Measurements from ENCODE around the gene SUSD2. TPM values are rescaled to one million over a fixed set of nuclear protein-coding genes. Genes with fewer than 3 reads are reported as not detected.
"Not testable (repeated sequence)": the region's sequence is repeated elsewhere in the genome, so short reads cannot be mapped to it uniquely, and the experiment has no call there.

SUSD2 gene
- total RNA-seq, 1 experiment from 2014 or later = 0.20 TPM

GRCh38 chr22:24179478-24180210, 1.6 kb upstream of the SUSD2 start:
- no peak for DNase-seq
- no peaks in the 10 kb centered on the region for H3K27me3 ChIP-seq
- no peaks in the 10 kb centered on the region; the same call in none of the 2 replicates for H3K36me3 ChIP-seq
- H3K4me3 ChIP-seq = no peak overlapping the region
- no peaks in the 10 kb centered on the region for H3K9me3 ChIP-seq

DNA sequence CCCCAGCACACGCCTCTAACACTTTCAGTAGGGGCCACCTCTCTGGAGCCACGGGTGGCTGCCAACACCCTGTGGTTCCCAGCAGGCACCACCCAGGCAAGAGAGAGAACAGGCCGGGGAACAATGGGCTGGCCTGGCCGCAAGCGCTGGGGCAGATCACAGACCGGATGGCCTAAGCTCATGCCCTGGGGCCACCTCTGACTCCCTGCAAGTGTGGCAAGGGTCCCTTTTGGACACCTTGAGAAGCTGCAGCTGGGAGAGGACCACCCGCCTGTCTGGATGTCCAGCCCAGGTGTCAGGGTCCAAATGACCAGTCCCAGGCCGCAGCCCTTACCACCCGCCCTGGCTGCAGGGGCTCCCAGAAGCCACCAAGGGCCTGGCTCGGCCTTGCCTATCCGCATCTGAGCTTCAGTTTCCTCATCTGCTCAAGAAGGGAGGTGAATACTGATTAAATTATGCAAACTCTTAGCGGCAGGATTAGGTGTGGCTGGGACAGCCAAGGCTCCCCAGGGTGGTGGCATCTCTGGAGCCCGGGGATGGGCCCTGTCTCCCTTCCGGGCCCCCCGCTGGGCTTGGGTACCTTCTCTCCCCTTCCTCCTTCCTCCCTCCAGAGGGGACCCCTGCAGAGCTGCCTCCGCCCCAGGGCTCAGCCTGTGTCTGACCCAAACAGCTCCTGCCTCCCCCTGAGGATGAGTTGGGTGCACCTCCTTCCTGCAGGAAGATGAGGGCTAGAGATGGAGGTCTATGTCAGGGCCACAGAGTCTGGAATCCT, 785 bp upstream of the SUSD2 start:
- Histone ChIP-seq H3K9me3 (no peaks in the 10 kb centered on the region), H3K36me3 (no peaks in the 10 kb centered on the region; the same call in none of the 2 replicates), H3K4me3 (no peak overlapping the region), H3K27me3 (no peaks in the 10 kb centered on the region)
- DNase-seq = no peak

DNA sequence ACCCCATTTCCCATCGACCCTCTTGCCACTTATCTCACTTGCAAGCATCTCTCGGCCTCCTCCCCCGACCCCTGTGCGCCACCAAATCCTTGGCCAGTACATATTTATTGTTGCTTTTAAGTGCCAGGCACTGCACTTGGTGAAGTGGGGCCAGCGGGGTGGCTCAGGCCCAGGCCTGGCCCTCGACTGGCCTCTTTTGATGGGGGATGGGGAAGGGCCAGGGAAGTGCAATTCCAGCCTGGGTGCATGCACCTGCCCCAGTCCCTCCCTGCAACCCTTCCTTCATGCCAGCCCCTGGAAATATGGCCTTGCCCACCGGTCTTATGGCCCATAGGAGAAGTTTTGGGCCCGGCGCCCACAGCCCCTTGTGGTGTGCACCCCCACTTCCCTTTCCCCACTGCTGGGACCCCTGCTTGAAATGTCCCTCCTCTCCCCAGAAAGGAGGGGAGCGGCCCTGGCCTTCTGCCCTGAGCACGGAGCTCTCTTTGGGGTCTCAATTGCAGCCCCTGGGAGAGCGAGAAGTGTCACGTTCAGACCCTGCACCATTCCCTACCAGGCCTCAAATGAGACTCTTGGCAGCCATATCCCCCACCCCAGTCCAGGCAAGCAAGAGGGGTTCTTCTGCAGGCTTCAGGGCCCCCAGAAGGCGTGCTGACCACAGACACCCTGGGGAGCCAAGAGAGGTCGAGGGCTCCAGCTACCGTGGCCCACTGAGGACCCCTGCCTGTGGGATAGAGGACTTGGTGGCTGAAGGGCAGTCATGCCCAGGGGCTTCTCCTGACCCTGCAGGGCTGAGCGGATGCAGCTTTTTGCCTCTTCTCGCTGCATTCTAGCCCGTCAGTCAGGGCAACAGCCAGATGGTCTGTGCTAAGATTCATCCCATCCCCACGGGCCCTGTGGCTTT, 961 bp downstream of the SUSD2 start:
- H3K4me3 ChIP-seq = no peak overlapping the region
- no peak for DNase-seq
- no peaks in the 10 kb centered on the region for H3K9me3 ChIP-seq
- H3K27me3 ChIP-seq = no peaks in the 10 kb centered on the region
- H3K36me3 ChIP-seq = no peaks in the 10 kb centered on the region; the same call in 1 of the 2 replicates

GRCh38 chr22:24182900-24183246, 1.6 kb downstream of the SUSD2 start:
- not testable (repeated sequence) for H3K4me3 ChIP-seq, H3K27me3 ChIP-seq, H3K36me3 ChIP-seq, H3K9me3 ChIP-seq, DNase-seq

DNA sequence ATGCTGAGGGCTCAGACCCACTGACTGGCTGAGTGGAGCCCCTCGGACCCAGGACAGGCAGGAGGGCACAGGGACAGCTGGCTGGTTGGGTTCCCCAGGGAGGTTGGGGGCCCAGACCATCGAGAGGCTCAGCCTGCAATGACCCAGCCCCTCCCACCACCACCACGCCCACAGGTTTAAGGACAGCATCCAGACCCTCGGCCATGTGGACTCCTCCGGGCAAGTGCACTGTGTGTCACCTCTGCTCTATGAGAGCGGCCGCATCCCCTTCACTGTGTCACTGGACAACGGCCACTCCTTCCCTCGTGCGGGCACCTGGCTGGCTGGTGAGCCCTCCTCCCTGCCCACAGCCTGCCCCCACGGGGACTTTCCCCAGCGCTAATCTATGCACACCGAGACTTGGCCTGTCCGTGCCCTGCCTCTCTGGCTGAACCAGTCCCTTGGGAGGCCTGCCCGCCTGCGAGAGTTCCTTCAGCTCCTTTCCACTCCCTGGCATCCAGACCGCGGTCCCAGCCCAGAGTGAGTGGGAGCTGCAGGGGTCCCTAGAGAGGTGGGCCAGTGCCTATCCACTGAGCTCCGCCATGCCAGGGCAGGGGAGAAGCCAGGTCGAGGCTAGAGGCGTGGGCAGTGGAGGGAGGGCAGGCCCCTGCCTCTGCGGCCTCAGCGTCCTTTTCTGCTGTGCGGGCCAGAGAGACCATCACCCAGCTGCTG, 2.2 kb downstream of the SUSD2 start:
- H3K9me3 ChIP-seq = no peaks in the 10 kb centered on the region
- no peaks in the 10 kb centered on the region for H3K36me3 ChIP-seq
- H3K27me3 ChIP-seq = no peaks in the 10 kb centered on the region
- DNase-seq = no peak
- H3K4me3 ChIP-seq = no peak overlapping the region

DNA sequence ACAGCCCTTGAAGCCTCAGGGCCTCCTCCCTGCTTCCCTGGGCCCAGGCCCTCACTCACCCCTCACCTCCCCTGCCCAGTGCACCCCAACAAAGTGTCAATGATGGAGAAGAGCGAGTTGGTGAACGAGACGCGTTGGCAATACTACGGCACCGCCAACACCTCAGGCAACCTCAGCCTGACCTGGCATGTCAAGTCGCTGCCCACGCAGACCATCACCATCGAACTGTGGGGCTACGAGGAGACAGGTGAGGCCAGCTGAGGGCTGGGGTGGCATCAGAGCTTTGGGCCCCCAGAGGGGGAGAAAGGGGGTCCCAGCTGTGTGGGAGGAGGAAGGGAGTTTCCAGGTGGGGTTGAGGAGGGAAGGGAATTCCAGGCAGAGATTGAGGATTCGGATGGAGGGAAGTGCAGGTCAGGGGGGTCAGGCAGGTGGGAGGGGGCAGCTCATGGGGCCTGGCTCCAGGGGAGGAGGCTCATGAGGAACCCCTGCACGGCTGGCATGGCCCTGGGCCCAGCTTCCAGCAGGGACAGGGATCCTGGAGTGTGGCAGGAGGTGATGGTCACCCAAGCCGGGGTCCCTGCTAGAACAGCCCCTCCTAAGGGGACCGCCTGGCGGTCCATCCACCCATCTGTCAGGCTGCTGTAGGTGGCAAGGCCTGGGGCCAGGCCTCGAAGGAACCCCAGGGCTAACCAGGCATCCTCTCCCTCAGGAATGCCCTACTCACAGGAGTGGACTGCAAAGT, 2.9 kb downstream of the SUSD2 start:
- no peak for DNase-seq
- H3K4me3 ChIP-seq = no peak overlapping the region
- no peaks in the 10 kb centered on the region for H3K9me3 ChIP-seq
- H3K36me3 ChIP-seq = no peaks in the 10 kb centered on the region
- H3K27me3 ChIP-seq = no peaks in the 10 kb centered on the region

DNA sequence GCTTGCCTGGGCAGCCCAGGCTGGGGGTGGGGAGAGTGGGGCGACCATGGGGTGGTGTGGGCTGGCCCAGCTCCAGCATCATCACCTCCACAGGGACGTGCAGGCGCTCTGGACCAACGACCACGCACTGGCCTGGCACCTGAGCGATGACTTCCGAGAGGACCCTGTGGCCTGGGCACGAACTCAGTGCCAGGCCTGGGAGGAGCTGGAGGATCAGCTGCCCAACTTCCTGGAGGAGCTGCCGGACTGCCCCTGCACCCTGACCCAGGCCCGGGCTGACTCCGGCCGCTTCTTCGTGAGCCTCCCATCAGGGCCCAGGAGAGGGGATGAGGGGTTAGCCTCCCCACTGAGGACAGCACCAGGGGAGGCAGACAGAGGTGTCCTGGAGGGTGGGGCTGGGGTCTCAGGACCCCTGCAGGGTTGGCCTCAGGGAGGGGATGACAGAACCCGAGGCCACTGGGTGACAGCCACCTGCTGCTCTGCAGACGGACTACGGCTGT, 3.8 kb downstream of the SUSD2 start:
- DNase-seq = no peak
- no peaks in the 10 kb centered on the region for H3K9me3 ChIP-seq
- no peaks in the 10 kb centered on the region for H3K27me3 ChIP-seq
- no peak overlapping the region for H3K4me3 ChIP-seq
- H3K36me3 ChIP-seq = no peaks in the 10 kb centered on the region

GRCh38 chr22:24185501-24186351, 4.4 kb downstream of the SUSD2 start:
- Histone ChIP-seq H3K27me3 (no peaks in the 10 kb centered on the region), H3K36me3 (no peaks in the 10 kb centered on the region), H3K4me3 (no peak overlapping the region), H3K9me3 (no peaks in the 10 kb centered on the region)
- DNase-seq = no peak

DNA sequence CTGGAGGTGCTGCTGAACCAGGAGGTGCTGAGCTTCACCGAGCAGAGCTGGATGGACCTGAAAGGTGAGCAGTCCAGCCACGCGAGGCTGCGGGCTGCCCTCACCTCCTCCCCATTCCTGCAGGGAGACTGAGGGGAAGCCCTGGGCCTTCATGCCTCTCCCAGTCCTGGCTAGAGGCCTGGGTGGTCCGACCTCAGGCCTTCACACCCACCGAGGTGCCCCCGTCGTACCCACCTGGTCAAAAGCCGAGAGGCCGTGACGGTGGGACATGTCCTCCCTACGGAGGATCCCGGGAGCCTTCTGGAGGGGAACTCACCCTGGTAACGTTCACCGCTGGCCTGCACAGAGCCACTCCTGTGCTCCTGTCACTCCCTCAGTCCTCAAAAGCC, 5.1 kb downstream of the SUSD2 start:
- no peak for DNase-seq
- no peaks in the 10 kb centered on the region for H3K36me3 ChIP-seq
- no peak overlapping the region for H3K4me3 ChIP-seq
- no peaks in the 10 kb centered on the region for H3K9me3 ChIP-seq
- no peaks in the 10 kb centered on the region for H3K27me3 ChIP-seq

DNA sequence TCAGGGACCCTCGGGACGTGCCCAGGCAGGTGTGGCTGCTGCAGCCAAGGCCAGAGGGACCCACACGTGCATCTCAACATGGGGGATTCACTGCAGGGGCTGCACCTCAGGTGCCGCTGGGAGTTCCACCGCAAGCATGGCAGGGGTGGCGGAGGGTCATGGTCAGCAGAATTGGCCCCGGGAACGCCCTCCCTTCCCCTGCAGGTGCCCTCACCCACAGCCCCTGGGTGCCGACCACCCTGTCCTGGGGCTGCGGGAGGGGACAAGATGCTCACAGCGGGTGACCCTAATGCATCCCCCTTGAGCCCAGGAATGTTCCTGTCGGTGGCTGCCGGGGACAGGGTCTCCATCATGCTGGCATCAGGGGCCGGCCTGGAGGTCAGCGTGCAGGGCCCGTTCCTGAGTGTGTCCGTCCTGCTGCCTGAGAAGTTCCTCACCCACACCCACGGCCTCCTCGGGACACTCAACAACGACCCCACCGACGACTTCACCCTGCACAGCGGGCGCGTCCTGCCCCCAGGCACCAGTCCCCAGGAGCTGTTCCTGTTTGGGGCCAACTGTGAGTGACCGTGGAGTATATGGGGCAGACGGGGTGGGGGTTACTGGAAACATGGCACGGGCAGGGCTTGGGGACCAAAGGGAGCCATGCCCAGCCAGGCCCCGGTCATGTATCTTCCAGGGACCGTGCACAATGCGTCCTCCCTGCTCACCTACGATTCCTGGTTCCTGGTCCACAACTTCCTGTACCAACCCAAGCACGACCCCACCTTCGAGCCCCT, 5.8 kb downstream of the SUSD2 start:
- H3K36me3 ChIP-seq = no peaks in the 10 kb centered on the region
- H3K9me3 ChIP-seq = no peaks in the 10 kb centered on the region
- no peaks in the 10 kb centered on the region for H3K27me3 ChIP-seq
- no peak for DNase-seq
- no peak overlapping the region for H3K4me3 ChIP-seq

- Histone ChIP-seq H3K9me3 (no peaks in the 10 kb centered on the region), H3K27me3 (no peaks in the 10 kb centered on the region), H3K4me3 (no peak overlapping the region), H3K36me3 (no peaks in the 10 kb centered on the region)
- no peak for DNase-seq
These were observed 6.7 kb downstream of the SUSD2 start for GRCh38 chr22:24187731-24188644.

DNA sequence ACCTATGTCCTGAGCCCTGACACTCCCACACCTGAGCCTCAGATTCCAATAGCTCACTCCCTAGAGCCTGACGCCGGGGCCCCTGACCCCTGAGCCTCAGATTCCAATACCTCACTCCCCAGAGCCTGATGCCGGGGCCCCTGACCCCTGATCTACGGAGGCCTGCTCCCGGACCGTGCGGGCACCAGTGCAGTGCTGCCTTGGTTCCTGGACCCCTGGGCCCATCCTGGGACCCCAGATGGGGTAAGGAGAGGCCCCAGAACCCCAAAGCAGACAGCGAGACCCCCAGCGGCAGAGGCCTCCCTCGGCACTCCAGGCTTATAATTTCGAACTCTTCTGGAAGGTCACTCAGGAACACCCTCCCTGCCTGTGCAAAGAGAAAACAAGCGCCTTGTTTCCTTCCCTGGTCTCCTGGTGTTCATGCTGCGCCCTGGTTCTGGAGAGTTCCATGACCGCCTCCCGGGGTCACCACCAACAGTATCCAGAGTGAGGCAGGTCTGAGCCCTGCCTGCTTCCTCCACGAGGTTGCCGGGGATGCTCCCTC, 7.5 kb downstream of the SUSD2 start:
- no peak overlapping the region for H3K4me3 ChIP-seq
- H3K36me3 ChIP-seq = no peaks in the 10 kb centered on the region
- no peaks in the 10 kb centered on the region for H3K9me3 ChIP-seq
- no peaks in the 10 kb centered on the region for H3K27me3 ChIP-seq
- DNase-seq = no peak
